Parathyroid adenoma (tissue), 2 donors: ENCODE data around the gene ERC1.

ENCODE experiments used
- H2AFZ ChIP-seq: fragments of 300-600 bp; sonication (generic); one replicate; pipeline ENCODE4 v1.7.0; 2017; ENCODE audit warnings: antibody characterized with exemption, mild to moderate bottlenecking
- H3K27ac ChIP-seq: fragments of 300-600 bp; sonication (generic); one replicate; pipeline ENCODE4 v1.7.0; 2017
- H3K27me3 ChIP-seq: fragments of 300-600 bp; sonication (generic); one replicate; pipeline ENCODE4 v1.7.0; 2017; ENCODE audit warnings: low read length; ENCODE audit not compliant: control insufficient read depth, insufficient read depth
- H3K36me3 ChIP-seq: fragments of 300-600 bp; sonication (generic); one replicate; pipeline ENCODE4 v1.7.0; 2017; ENCODE audit warnings: low read length; ENCODE audit not compliant: control insufficient read depth, insufficient read depth
- H3K4me1 ChIP-seq: fragments of 300-600 bp; sonication (generic); one replicate; pipeline ENCODE4 v1.7.0; 2017; ENCODE audit warnings: control low read depth
- H3K4me2 ChIP-seq: fragments of 300-600 bp; sonication (generic); one replicate; pipeline ENCODE4 v1.7.0; 2017; ENCODE audit warnings: low read length
- H3K4me3 ChIP-seq: fragments of 300-600 bp; sonication (generic); one replicate; pipeline ENCODE4 v1.7.0; 2017; ENCODE audit warnings: low read depth, low read length
- H3K79me2 ChIP-seq: fragments of 300-600 bp; sonication (generic); one replicate; pipeline ENCODE4 v1.7.0; 2017; ENCODE audit warnings: control low read depth
- H3K9ac ChIP-seq: fragments of 300-600 bp; sonication (generic); one replicate; pipeline ENCODE4 v1.7.0; 2017; ENCODE audit warnings: mild to moderate bottlenecking
- H3K9me3 ChIP-seq: fragments of 300-600 bp; sonication (generic); one replicate; pipeline ENCODE4 v1.7.0; 2017; ENCODE audit warnings: low read length; ENCODE audit not compliant: control insufficient read depth
- CTCF ChIP-seq: fragments of 300-600 bp; sonication (generic); IDR thresholded peaks from one replicate; pipeline ENCODE4 v1.7.0; 2017; ENCODE audit warnings: antibody characterized with exemption, mild to moderate bottlenecking
- donor health status: primary hyperparathyroidism.

The ERC1 gene

DNA sequence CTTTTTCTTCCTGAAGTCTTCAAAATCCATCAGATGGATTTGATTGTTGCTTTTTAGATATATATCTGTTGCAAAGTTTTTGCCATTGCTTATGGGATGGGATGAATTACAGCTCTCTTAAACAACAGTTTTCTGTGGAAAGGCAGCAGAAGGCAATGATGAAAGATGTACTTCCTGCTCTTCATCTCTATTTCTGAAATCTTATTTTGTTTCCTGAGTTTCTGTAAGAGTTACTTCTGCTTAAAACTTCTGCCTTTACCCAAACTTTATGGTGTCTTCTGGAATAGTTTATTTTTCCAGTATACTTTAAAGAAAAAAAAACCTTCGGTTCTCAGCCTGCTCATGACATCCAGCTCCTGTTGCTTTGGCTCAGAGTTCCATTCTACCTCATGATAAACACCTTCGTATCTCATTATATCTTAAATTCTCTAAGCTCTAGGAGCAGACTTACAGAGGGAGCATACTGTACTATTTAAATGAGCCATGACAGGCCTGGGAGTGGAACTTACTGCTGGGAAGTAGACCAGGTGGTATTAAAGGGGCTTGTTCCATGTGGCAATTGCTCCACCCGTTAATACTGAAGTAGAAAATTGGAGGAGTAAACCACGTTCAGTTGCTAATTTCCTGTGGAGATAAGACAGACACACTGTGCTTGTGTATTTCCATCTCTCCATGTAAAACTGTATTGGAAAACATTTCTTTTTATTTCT is 314.9 kb downstream of the ERC1 start:
- Histone ChIP-seq H3K9ac (no peak overlapping the region), H3K27ac (no peak overlapping the region)

DNA sequence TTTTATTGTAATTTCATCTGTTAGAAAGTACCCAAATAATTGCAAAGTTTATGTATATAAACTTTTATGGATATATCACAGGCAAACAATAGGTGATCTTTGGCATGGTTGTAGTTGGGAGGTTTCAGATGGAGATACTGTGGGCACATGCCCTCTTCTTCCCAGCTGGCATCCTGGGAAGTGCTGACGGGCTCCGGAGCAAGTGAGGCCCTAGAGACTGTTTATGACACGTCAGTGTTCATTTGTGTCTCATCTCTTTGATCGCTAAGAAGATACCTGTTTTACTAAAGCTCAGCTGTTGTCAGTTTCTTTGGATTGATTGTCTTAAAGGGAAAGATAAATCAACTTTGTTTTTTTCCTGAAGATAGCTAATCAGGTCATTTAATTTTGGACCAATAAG is 315.8 kb downstream of the ERC1 start:
- Histone ChIP-seq H3K27ac (no peak overlapping the region), H3K4me2 (no peak overlapping the region), H3K9me3 (no peaks in the 10 kb centered on the region), H3K4me3 (no peak overlapping the region), H2AFZ (no peak overlapping the region), H3K36me3 (no peaks in the 10 kb centered on the region), H3K4me1 (peaks cover 10% of the 10 kb centered on the region), H3K79me2 (no peaks in the 10 kb centered on the region), H3K9ac (no peak overlapping the region), H3K27me3 (no peaks in the 10 kb centered on the region)
- TF ChIP-seq CTCF = no peak

More for the DNA sequence above, 314.9 kb downstream of the ERC1 start:
- Histone ChIP-seq H3K9me3 (no peaks in the 10 kb centered on the region), H2AFZ (no peak overlapping the region), H3K36me3 (no peaks in the 10 kb centered on the region), H3K4me2 (no peak overlapping the region), H3K4me3 (no peak overlapping the region), H3K79me2 (no peaks in the 10 kb centered on the region), H3K4me1 (peaks cover 10% of the 10 kb centered on the region), H3K27me3 (no peaks in the 10 kb centered on the region)
- no peak for TF ChIP-seq CTCF

GRCh38 chr12:1307796-1308195 is 316.8 kb downstream of the ERC1 start:
- Histone ChIP-seq H3K9ac (no peak overlapping the region), H3K27ac (no peak overlapping the region), H2AFZ (no peak overlapping the region), H3K4me3 (no peak overlapping the region), H3K79me2 (no peaks in the 10 kb centered on the region), H3K9me3 (no peaks in the 10 kb centered on the region), H3K27me3 (no peaks in the 10 kb centered on the region), H3K4me1 (peaks cover 10% of the 10 kb centered on the region), H3K36me3 (no peaks in the 10 kb centered on the region), H3K4me2 (no peak overlapping the region)
- TF ChIP-seq CTCF = no peak

GRCh38 chr12:1309613-1310012 is 318.6 kb downstream of the ERC1 start:
- Histone ChIP-seq H3K36me3 (no peaks in the 10 kb centered on the region), H3K9ac (no peak overlapping the region), H3K27me3 (no peaks in the 10 kb centered on the region), H3K4me1 (peaks cover 10% of the 10 kb centered on the region), H2AFZ (no peak overlapping the region), H3K27ac (no peak overlapping the region), H3K4me2 (no peak overlapping the region), H3K9me3 (no peaks in the 10 kb centered on the region), H3K79me2 (no peaks in the 10 kb centered on the region), H3K4me3 (no peak overlapping the region)
- TF ChIP-seq CTCF = no peak

- no peak for TF ChIP-seq CTCF
- Histone ChIP-seq H3K36me3 (no peaks in the 10 kb centered on the region), H3K9me3 (no peaks in the 10 kb centered on the region), H3K79me2 (no peaks in the 10 kb centered on the region), H3K27me3 (no peaks in the 10 kb centered on the region), H2AFZ (no peak overlapping the region), H3K4me2 (no peak overlapping the region), H3K4me3 (no peak overlapping the region), H3K9ac (no peak overlapping the region), H3K27ac (no peak overlapping the region), H3K4me1 (peaks cover 9% of the 10 kb centered on the region)
Measured at GRCh38 chr12:1310653-1311052, 319.6 kb downstream of the ERC1 start.
